Activated CD8-positive, alpha-beta memory T cell treated with anti-CD3 and anti-CD28 coated beads for 36 hours (primary cell): ENCODE data around the gene TMEM183A. TPM values are rescaled to one million over a fixed set of nuclear protein-coding genes. Genes with fewer than 3 reads are reported as not detected.
"Not testable (repeated sequence)": the region's sequence is repeated elsewhere in the genome, so short reads cannot be mapped to it uniquely, and the experiment has no call there.

Experiments
- CTCF ChIA-PET: fragments of 350-600 bp; sonication (Branson Sonifier 250); formaldehyde crosslinking; loops from one replicate; lab custom pipeline; 2021; ENCODE audit warnings: antibody characterized with exemption; lab: Charles Lee
- POLR2A ChIA-PET: fragments of 350-600 bp; sonication (Branson Sonifier 250); formaldehyde crosslinking; loops from one replicate; lab custom pipeline; 2021; ENCODE audit warnings: antibody characterized with exemption; lab: Charles Lee
- total RNA-seq, 2 experiments: library from RNA; stranded (reverse); gene quantifications; one replicate each; pipeline ENCODE4 v1.2.3, GENCODE V29; 2021

The TMEM183A gene
- total RNA-seq, 2 experiments from 2014 or later, result 74.9 to 83.3 TPM

- POLR2A ChIA-PET, result no interaction called here
- CTCF ChIA-PET, result interaction anchor here (1.0 kb wide), 1 partner anchor 31 kb away, joined by 3 read pairs; no protein-coding TSS in a partner anchor
These were observed 24.3 kb upstream of the TMEM183A start for GRCh38 chr1:202982715-202983430.

- ChIA-PET POLR2A (interaction anchor here (0.6 kb wide), 1 partner anchor 405 kb away, joined by 3 read pairs; no protein-coding TSS in a partner anchor), CTCF (interaction anchor here (0.7 kb wide), 1 partner anchor 10 kb away, joined by 3 read pairs; no protein-coding TSS in a partner anchor)
These were observed 21.1 kb upstream of the TMEM183A start for GRCh38 chr1:202986120-202986519.

GRCh38 chr1:202987255-202987654 lies 19.9 kb upstream of the TMEM183A start:
- CTCF ChIA-PET, result no interaction called here
- POLR2A ChIA-PET, result no interaction called here

- CTCF ChIA-PET, result no interaction called here
- POLR2A ChIA-PET, result no interaction called here
These were observed 19.1 kb upstream of the TMEM183A start for GRCh38 chr1:202987922-202988583.

- CTCF ChIA-PET, result interaction anchor here (0.6 to 1.4 kb wide), 2 partner anchors 9 to 346 kb away, joined by 3 to 4 read pairs; no protein-coding TSS in a partner anchor
- POLR2A ChIA-PET, result no interaction called here
These were observed 17.3 kb upstream of the TMEM183A start for GRCh38 chr1:202989879-202990278.

- ChIA-PET POLR2A (no interaction called here), CTCF (no interaction called here)
These were observed 16.1 kb upstream of the TMEM183A start for GRCh38 chr1:202991112-202991511.

- CTCF ChIA-PET, result interaction anchor here (0.7 kb wide), 1 partner anchor 52 kb away, joined by 3 read pairs; no protein-coding TSS in a partner anchor
- POLR2A ChIA-PET, result no interaction called here
These were observed 12.4 kb upstream of the TMEM183A start for GRCh38 chr1:202994756-202995155.

- ChIA-PET CTCF (interaction anchor here (0.7 to 1.6 kb wide), 6 partner anchors 9 to 186 kb away, joined by 3 to 5 read pairs (median 3); partner anchors contain the start of genes KLHL12 and PPFIA4), POLR2A (no interaction called here)
These were observed 8.1 kb upstream of the TMEM183A start for GRCh38 chr1:202998836-202999750.

GRCh38 chr1:203000217-203000944 lies 6.8 kb upstream of the TMEM183A start:
- POLR2A ChIA-PET, result no interaction called here
- CTCF ChIA-PET, result interaction anchor here (0.5 to 1.6 kb wide), 7 partner anchors 8 to 1185 kb away, joined by 3 to 5 read pairs (median 3); partner anchors contain the start of gene KLHL12

- ChIA-PET CTCF (no interaction called here), POLR2A (no interaction called here)
These were observed 5.2 kb upstream of the TMEM183A start for GRCh38 chr1:203001986-203002385.

- CTCF ChIA-PET, result no interaction called here
- POLR2A ChIA-PET, result no interaction called here
These were observed 4.2 kb upstream of the TMEM183A start for GRCh38 chr1:203002951-203003350.

GRCh38 chr1:203005395-203006142 lies 1.6 kb upstream of the TMEM183A start:
- POLR2A ChIA-PET, result interaction anchor here (0.7 to 1.9 kb wide), 3 partner anchors 15 to 117 kb away, joined by 3 to 14 read pairs (median 4); partner anchors contain the start of genes KLHL12 and RABIF
- CTCF ChIA-PET, result not testable (repeated sequence)

GRCh38 chr1:203009185-203009584 lies 2.0 kb downstream of the TMEM183A start:
- ChIA-PET POLR2A (no interaction called here), CTCF (interaction anchor here (0.6 to 1.5 kb wide), 2 partner anchors 10 to 131 kb away, joined by 4 to 5 read pairs; no protein-coding TSS in a partner anchor)

GRCh38 chr1:203011582-203011981 lies 4.4 kb downstream of the TMEM183A start:
- ChIA-PET POLR2A (no interaction called here), CTCF (no interaction called here)

GRCh38 chr1:203017061-203017460 lies 9.9 kb downstream of the TMEM183A start:
- POLR2A ChIA-PET, result no interaction called here
- CTCF ChIA-PET, result no interaction called here

- ChIA-PET POLR2A (no interaction called here), CTCF (interaction anchor here (1.2 kb wide), 1 partner anchor 249 kb away, joined by 3 read pairs; no protein-coding TSS in a partner anchor)
These were observed 10.5 kb downstream of the TMEM183A start for GRCh38 chr1:203017692-203018091.

GRCh38 chr1:203022855-203023254 lies 15.7 kb downstream of the TMEM183A start:
- POLR2A ChIA-PET, result not testable (repeated sequence)
- CTCF ChIA-PET, result interaction anchor here (0.7 kb wide), 1 partner anchor 22 kb away, joined by 3 read pairs; no protein-coding TSS in a partner anchor
